LHCN-M2 (cell line): ENCODE data around the gene LTC4S. TPM values are rescaled to one million over a fixed set of nuclear protein-coding genes. Genes with fewer than 3 reads are reported as not detected.

ENCODE experiments used
- DNase-seq: peaks from one replicate; pipeline ENCODE4 v3.0.0-alpha.2; 2012; ENCODE audit warnings: low read depth
- total RNA-seq: library from RNA; depleted of rRNA; stranded (reverse); fragments of >200 nt; gene quantifications from 2 replicates; pipeline ENCODE4 v1.2.3, GENCODE V29; 2014

The LTC4S gene
- total RNA-seq, 1 experiment from 2014 or later: not detected

DNA sequence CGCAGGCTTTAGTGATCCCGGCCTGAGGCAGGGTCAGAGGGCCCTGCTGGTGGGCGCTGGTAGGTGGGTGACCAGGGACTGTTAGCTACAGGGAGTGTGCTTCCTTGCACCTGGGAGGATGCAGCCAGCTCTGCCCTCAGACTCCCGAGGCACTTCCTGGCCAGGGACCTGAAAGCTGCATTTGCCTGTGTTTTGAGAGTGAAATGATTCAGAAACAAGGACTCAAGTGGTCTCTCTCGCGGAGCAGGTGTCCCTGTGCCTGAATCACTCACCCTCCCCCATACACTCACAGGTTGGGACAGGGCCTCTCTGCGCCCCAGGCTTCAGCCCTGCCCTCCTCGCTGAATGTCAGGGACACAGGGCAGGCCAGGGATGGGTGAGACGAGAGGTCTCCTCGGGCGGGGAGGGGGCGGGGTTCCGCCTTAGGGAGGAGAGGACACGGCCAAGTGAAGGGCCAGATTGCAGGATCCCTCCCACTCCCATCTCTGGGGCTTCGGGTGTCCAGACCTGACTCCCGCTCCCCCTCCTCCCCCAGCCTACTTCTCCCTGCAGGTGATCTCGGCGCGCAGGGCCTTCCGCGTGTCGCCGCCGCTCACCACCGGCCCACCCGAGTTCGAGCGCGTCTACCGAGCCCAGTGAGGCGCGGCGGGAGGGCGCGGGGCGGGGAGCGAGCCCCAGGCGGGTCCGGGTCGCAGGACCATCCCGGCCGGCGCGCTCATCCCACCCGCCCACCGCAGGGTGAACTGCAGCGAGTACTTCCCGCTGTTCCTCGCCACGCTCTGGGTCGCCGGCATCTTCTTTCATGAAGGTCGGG is 1.5 kb downstream of the LTC4S start:
- no peak for DNase-seq

DNA sequence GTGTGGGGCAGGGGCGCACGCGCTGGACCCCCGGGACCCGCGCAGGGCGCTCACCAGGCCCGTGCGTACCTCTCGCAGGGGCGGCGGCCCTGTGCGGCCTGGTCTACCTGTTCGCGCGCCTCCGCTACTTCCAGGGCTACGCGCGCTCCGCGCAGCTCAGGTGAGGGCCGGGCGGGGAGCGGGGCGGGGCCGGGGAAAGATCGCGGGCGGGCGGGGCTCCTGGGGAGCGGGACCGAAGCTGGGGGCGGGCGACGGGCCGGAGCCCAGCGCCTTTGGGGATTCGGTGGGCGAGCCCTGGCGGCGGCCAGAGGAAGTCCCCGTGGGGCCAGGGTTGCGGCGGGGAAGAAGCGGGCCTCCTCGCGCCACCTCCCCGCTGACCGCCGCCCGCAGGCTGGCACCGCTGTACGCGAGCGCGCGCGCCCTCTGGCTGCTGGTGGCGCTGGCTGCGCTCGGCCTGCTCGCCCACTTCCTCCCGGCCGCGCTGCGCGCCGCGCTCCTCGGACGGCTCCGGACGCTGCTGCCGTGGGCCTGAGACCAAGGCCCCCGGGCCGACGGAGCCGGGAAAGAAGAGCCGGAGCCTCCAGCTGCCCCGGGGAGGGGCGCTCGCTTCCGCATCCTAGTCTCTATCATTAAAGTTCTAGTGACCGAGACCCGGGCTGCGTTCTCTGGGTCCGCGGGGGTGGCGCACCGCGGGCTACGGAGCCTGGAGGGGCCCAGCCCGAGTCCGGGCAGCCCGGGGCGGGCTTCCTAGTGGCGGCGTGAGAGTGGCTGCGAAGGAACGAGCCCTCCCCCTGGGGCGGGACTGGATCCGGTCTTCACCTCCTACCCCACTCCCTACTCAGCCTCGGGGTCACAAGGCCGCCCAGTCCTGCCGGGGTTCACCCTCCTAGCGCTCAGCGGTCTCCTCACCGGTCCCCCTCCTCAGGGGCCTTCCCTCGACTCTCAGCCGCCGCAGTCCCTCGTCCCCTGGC is 2.4 kb downstream of the LTC4S start:
- DNase-seq: peak; percentile 75

DNA sequence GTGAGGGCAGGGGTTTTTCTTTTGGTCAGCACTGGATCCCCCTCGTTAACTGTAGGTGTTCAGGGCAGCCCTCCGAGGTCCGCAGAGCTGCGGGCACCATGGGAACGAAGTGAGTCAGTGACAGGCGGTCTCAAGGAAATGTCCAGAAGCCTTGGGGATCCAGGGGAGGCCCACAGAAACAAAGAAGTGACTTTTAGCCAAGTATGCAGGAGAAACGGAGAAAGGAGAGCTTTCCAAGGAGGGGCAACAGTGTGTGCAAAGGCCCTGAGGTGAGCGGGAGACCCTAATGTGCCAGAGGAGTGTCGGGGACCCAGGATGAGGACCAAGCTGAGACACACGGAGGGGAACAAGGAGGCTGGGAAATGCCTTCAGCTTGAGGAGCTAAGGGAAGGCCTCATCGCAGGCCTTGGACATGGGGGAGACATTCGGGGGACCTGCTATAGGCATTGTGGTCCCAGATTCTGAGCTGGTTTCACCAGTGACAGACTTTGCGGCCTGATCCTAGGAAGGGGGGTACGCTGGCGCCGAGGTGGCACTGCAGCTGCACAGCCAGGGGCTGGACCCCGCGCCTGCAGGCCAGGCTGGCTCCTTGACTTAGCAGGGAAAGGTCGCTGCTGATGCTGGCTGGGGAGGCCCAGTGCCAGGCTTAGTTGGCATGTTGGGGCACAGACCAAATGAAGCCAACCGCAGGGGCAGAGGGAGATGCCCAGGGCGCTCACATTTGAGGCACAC is 3.3 kb downstream of the LTC4S start:
- no peak for DNase-seq

DNA sequence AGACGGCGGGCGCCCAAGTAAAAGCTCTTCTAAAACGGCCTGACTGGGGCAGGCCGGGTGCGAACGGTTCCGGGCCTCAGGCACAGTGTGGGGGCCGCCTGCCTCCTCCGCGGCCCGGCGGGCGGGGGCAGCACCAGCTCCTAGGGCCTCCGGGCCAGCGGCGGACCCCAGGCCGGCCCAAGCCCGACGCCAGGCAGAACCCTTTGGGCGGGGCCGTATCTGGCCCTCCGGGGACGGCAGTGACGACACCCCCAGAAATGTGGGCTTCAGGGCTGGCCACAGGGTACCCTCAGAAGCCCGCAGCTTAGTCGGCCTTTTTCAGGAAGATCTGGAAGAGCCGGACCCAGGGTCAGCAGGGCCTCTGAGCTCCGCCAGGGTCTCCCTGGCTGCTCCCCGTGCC is 4.0 kb downstream of the LTC4S start:
- DNase-seq: no peak

DNA sequence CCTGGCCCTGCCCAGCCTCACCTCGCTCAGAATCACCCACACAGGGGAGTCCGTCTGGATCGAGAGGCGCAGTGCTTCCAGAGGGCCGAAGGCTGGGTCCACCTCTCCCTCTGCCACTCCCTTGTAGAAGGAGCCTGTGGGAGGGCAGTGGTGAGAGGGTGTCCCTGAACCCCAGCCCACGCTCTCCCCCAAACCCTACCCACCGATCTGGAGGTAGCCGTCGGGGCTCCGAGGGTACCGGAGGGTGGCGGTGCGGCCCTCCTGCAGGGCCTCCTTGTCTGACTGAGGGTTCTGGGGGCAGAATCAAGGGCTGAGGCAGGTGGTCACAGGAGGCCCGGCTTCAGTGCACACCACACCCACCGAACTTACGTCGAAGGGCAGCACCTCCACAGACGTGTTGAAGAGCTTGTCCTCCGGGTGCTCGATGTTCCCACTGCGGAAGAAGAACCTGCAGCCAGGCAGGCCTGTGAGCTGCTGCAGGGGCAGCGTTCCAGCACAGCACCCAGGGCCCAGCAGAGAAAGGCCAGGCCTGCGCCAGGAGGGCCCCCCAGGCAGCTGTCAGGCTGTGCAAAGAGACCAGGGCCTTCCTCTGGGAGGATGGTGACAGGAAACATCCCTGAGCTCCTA is 4.5 kb downstream of the LTC4S start:
- no peak for DNase-seq

DNA sequence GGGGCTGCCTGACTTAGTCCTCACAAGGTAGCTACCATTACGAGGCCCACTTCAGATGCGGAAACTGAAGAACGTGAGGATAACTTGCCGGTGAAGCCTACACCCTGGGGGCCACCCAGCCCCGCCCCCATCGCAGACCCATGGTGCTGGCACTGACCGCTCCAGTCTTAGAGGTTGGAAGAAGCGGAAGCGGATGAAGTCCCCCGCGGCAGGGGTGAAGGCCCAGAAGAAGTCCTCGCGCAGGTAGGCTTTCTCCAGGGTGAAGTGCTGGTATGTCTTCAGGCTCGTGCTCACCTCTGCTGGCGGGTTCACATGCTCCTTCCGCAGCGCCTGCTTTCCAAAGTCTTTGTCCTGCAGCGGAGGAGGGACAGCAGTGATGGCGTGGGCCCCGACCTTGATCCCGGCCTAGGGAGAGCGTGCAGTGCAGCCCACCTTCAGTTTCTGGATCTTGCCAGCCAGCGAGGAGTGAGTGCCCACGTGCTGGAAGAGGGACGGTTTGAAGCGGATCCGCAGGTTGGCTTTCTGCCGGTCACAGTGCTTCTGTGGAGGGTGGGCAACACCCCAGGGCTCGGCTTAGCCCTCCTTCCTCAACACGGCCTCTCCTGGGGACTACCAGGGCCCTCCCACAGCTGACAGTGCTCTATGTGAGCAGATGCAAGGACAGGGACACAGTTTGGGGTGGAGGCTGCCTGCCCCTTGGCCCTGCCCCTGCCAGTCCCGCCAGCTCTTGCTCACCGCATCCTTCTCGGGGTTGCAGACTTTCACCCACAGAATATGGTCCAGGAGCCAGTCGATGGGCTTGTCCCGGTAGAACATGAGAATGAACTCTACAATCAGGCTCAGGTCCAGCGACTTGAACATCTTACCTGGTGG is 5.2 kb downstream of the LTC4S start:
- DNase-seq: no peak

DNA sequence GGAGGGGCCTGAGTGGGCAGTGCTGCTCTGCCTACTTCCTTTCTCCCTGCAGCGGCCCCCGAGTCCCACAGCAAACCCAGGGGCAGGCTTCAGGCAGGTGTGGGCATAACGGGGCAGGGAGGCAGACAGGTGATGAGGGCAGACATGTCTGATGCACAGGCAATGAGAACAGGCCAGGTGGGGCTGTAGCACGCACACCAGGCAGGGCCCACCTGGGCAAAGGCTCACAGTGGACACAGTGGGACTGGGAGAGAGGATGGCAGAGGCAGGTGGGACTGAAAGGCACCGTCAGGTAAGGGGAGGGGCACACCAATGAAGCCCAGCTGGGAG is 5.8 kb downstream of the LTC4S start:
- DNase-seq: no peak

DNA sequence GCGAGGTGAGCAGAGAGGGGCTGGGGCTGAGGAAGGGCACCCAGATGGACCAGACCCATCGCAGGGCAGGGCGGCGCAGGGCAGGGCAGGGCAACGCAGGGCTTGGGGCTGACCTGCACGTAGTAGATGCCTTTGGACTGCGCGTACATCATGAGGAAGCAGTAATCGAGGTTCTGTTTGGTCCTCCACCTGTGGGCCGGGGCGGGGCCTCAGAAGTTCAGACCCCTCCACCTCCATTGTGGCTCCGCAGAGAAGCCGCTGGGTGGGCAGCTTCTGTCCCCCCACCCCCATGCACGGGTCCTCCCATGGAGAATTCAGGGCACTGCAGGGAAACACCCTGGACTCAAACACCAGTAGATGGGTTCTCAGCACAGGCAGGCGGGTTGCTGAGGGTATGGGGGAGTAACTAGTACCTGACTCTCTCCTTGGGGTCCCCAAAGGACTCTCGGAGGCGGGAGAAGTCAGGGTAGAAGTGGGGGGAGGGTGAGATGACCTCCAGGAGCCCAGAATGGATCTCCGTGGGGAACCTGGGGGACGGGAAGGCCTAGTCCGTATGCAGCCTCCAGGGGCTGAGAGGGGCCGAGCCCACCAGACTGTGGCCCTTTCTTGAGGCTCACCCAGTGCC is 6.4 kb downstream of the LTC4S start:
- no peak for DNase-seq

DNA sequence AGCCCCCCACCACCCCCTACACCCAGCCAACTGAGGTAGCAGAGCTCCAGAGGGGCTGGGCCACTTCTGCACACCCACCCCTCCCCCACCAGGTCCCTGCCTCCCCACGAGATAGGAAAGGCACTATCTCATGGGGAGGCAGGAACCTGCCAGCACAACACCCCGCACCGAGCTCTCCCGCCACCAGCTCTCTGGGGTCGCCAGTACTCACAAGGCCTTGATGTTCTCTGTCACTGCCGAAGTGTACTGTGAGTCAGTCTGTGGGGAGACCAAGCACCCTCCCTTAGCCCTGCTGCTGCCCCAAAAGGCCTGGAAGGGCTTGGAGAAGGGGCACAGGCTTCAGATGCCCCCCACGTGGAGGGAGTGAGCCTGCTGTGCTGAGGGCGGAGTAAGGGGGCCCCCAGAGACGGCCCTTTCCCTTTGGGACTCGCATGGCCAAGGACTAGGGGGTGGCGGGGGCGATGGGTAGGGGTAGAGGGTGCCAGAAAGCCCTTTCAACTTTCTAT is 7.0 kb downstream of the LTC4S start:
- no peak for DNase-seq

DNA sequence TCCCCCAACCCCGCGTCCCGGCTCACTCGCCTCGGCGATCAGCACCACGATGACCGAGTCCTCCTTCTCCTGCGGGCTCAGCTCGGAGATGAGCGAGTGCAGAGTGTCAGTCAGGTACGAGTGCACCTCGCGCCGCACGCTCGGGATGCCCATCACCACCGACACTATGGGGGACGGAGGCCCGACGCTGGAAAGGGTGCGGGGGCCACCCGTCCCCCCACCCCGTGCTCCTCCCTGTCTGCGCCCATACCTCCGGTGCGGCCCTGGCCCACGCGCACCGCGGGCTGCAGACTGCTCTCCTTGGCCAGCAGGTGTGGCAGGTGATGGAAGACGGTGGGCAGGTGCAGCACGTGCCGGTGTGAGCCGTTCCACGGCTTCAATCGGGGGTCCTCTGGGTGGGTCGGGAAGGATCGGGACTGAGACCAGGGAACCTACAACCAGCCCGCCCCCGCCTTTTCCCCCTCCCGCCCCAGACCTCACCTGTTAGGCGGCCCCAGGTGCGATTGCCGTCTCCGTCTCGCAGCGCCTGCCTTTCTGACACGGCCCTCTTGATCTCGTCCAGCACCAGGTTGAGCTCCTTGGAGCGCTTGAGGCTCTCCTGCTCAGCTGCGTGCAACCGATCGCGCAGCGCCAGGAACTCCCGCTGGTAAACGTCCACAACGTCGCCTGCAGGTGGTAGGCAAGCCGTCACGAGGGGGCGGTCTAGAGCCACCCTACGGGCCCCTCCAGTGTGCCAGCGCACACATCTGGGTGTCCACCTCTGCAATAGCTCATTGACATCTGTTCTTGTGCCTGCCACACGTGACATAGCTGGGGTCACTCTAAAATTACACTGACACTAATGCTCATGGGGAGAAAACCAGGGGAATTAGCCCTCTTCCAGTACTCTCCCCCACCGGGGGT is 7.8 kb downstream of the LTC4S start:
- no peak for DNase-seq

DNA sequence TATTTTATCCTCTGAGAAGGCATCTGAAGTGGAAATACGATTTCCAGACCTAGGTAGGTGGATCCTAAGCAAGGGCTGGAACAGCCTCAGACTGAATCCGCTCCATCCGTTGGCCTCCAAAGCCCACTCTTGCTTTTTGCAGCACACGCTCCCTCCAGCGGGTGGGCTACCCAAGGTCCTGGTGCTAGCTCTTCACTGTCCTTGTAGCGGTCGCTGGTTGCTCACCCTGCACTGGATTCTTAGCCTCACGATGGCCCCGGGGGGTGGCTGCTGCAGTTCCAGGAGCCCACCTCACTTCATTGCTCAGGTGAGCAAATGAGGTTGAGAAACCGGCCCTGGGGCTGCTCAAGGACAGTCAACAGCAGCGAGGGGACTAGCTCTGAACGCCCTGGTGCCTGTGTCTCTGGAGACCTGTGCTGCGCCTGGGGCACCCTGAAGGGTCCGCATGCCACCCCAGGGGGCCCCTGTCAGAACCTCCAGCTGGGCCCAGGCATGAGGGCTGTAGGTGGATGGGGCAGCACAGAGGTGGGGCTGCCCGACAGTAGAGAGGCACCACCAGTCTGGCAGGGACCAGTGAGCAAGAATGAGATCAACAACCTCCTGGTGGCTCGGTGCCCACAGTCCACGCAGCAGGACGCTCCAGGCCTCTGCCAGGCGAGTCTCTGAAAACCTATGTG is 8.6 kb downstream of the LTC4S start:
- DNase-seq: no peak

DNA sequence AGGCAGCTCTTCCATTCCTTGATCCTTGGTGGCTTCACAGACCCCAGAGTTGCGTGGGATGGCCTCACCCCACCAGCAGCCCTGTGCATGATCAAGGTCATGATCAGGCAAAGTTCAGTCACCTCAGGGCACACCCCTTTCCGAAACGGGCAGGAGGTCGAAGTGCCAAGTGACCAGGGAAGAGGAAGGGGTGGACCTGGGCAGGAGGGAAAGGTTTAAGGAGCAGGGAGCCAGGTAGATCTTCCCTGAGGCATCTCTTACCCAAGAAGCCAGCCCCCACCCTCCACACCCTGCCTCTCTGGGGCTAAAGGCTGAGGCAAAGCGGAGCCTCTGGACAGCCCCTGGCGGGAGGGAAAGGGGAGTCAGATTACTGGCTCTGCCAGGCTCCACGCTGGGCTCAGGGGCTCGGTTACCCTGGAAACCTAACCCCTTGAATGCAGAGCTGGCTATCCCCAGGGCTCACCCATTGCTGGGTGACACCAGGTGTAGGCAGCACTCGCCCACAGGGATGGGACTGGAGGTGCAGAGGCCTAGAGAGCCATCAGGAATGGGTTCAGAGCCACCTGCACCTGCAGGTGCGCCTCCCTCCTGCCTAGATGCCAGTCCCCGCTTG is 9.3 kb downstream of the LTC4S start:
- DNase-seq: no peak

DNA sequence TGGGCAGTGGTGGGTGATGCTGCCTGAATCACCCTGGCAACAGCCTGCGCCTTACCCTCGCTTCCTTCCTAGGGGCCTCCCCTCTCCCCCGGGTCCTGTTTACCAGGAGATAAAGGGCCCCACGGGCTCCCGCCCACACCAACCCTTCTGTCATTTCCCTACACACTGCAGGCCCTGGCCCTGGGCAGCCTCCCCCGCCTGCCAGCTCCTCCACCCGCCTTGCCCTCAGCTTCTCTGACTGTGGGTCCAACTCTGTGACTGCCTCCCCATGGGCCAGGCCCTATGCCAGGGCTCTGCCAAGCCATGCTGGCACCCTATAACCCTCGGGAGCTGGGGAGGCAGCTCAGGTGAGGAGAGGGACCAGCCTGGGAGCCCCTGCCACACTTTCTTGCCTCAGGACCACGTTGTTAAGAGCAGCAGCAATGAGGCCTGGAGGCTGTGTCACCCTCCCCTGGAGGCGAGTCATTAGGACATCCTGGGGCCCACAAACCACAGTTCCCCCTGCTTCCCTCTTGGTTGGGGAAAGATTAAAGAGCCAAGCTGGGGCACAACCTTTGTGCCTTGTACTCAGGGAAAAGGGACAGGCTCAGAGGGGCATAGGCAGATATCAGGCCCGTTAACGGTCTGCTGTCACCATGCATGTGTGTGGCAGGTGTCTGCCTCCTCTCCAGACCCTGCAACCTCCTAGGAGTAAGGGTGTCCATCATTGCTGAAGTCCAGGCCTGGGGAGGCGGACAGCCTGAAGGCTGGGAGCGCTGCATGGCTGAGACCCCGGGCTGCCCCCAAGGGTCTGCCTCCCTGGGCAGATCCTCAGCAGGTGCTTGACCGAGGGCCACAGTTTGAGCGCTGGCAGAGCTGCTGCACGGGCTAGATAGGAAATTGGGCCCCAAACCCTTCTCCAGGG is 10.1 kb downstream of the LTC4S start:
- peak; percentile 33 for DNase-seq

DNA sequence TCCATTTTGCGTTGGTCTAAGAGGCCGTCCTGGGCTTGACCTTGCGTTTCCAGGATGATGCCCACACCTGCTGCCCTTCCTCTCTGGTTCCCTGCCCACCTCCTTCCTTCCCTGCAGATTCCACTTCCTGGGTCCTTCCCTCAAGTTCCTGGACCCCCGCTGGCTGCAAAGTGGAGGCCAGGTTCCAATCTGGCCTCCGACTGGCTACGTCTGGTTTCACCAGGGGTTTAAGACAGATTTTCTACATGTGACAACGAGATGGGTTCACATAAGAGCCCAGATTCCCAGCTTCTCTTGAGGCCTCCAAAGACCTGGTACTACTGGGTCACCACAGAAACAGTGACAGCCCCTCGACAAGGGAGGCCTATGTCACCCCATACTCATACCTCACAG is 10.8 kb downstream of the LTC4S start:
- no peak for DNase-seq

DNA sequence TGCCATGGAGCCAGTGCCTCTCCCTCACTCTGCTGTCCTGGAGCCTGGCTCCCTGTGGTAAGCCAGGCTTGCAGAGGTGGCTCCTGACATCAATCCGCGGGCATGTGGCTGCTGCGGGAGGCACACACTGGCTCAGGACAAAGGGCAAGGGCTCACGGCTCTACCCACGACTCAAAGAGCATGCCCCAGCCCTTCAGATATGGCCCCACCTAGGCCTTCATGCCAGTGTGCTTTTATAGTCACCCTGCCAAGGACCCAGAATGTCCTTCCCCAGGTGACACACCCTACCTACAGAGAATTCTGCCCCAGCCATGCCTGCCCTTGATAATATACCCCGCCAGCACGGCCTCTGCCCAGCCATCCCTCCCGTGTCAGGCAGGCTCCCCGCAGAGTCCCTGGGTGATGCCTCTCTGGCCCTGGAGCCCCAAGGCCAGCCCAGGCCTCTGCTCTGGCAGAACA is 11.3 kb downstream of the LTC4S start:
- no peak for DNase-seq

DNA sequence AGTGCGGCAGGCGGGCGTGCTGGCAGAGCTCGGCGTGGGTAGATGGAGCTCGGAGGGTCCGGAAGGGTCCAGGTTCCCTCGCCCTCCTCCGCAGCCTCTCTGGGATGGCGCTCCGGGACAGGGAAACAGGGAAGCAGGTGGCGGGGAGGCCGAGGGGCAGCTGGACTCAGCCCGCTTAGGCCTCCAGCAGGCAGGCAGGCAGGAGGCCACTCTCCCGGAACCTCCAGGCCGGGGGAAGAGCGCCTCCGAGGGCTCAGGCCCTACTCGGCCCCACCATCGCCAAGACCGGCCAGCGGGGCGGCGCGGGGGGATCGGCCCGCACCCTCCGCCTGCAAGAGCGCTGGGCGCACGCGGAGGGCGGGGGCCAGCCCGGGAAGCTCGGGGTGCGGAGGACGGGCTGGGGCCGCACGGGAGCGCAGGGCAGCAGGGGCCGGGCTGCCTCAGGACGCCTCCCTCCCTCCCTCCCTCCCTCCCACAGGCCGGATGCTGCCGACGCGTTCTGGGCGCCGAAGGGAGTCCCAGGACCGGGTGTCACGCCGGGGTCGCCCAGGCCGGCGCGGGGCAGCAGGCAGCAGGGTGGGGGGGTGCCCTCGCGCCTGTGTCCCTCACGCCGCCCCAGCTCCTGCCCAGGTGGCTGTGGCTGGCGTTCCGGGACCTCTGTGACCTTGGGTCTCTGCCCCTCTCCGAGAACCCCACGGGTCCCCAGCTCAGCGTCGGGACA is 11.9 kb downstream of the LTC4S start:
- DNase-seq: peak; percentile 48
